SK-N-MC (cell line): ENCODE data around the gene BPIFB2.

Experiments used
- EZH2 ChIP-seq: fragments of 200-600 bp; sonication (generic); IDR thresholded peaks from one replicate; pipeline ENCODE4 v1.6.1; 2017; ENCODE audit warnings: antibody characterized with exemption
- FOXP2 ChIP-seq: optimal IDR thresholded peaks from 2 replicates; pipeline ENCODE3; 2011; ENCODE audit warnings: mild to moderate bottlenecking, moderate library complexity; ENCODE audit not compliant: insufficient read depth; ENCODE audit errors: extremely low read length, control extremely low read depth
- POLR2AphosphoS5 ChIP-seq: IDR thresholded peaks from 2 replicates; pipeline ENCODE4 v1.6.1; 2012; ENCODE audit warnings: mild to moderate bottlenecking, low read depth, low read length, borderline replicate concordance

- no peak for TF ChIP-seq FOXP2
- TF ChIP-seq EZH2 = no peak
- no peak for TF ChIP-seq POLR2AphosphoS5
These were observed 28.1 kb upstream of the BPIFB2 start for GRCh38 chr20:32979201-32979998.
